WTC11 (cell line): ENCODE measurements around the gene MCUB. TPM values are rescaled to one million over a fixed set of nuclear protein-coding genes. Genes with fewer than 3 reads are reported as not detected.
A peak's percentile ranks its signal among the peaks of the same experiment; 100 is the strongest.

Source experiments
- ATAC-seq: fragments of 200-7000 bp; cut with Tn5 transposase; 2 replicates; pipeline ENCODE4 v1.10.0; 2021; ENCODE audit warnings: mild to moderate bottlenecking, moderate library complexity
- CTCF ChIA-PET: fragments of 300-600 bp; sonication (Branson Sonifier 250); formaldehyde crosslinking; loops from one replicate; lab custom pipeline; 2021; ENCODE audit warnings: antibody characterized with exemption; lab: Charles Lee
- POLR2A ChIA-PET: fragments of 350-600 bp; sonication (Branson Sonifier 250); formaldehyde crosslinking; loops from one replicate; lab custom pipeline; 2021; ENCODE audit warnings: antibody characterized with exemption; lab: Charles Lee
- DNase-seq: peaks from one replicate; pipeline ENCODE4 v3.0.0; 2021; ENCODE audit warnings: low spot score
- H3K27ac Mint-ChIP-seq: 2 replicates; pipeline ENCODE4 v1.8.0; 2021; ENCODE audit warnings: mixed read lengths
- H3K27me3 Mint-ChIP-seq: 2 replicates; pipeline ENCODE4 v1.8.0; 2021; ENCODE audit warnings: low read depth, mild to moderate bottlenecking, moderate library complexity, mixed read lengths
- H3K36me3 Mint-ChIP-seq: 2 replicates; pipeline ENCODE4 v1.8.0; 2021; ENCODE audit warnings: mixed read lengths
- H3K4me1 Mint-ChIP-seq: 2 replicates; pipeline ENCODE4 v1.8.0; 2022; ENCODE audit warnings: mixed read lengths
- H3K4me3 Mint-ChIP-seq: 2 replicates; pipeline ENCODE4 v1.8.0; 2021; ENCODE audit warnings: mild to moderate bottlenecking, moderate library complexity, mixed read lengths
- H3K9me3 Mint-ChIP-seq: 2 replicates; pipeline ENCODE4 v1.8.0; 2021; ENCODE audit warnings: mixed read lengths
- CDX4 ChIP-seq: fragments of 250-450 bp; sonication (Bioruptor Pico); IDR thresholded peaks from 2 replicates; pipeline ENCODE4 v1.9.0; 2021; ENCODE audit warnings: moderate library complexity, mild to moderate bottlenecking, inconsistent platforms, borderline replicate concordance
- ELF4 ChIP-seq: sonication (generic); formaldehyde crosslinking; IDR thresholded peaks from 2 replicates; pipeline ENCODE4 v1.8.1; 2022; ENCODE audit warnings: low read depth, mild to moderate bottlenecking, moderate library complexity, missing genetic modification reagents
- EMX1 ChIP-seq: fragments of 250-450 bp; sonication (Bioruptor Pico); IDR thresholded peaks from 2 replicates; pipeline ENCODE4 v1.8.0; 2021; ENCODE audit warnings: mild to moderate bottlenecking
- FOXJ3 ChIP-seq: sonication (generic); formaldehyde crosslinking; IDR thresholded peaks from 2 replicates; pipeline ENCODE4 v1.9.0; 2021; ENCODE audit warnings: missing genetic modification reagents, mild to moderate bottlenecking, borderline replicate concordance
- FOXK1 ChIP-seq: sonication (generic); formaldehyde crosslinking; IDR thresholded peaks from 2 replicates; pipeline ENCODE4 v1.8.0; 2022; ENCODE audit warnings: mild to moderate bottlenecking, moderate library complexity, missing genetic modification reagents
- HMGA2 ChIP-seq: fragments of 250-450 bp; sonication (Bioruptor Pico); IDR thresholded peaks from 2 replicates; pipeline ENCODE4 v1.4.0; 2021; ENCODE audit warnings: mild to moderate bottlenecking, moderate library complexity
- IRF1 ChIP-seq: sonication (generic); formaldehyde crosslinking; IDR thresholded peaks from 2 replicates; pipeline ENCODE4 v1.8.0; 2023; ENCODE audit warnings: missing genetic modification reagents
- MAX ChIP-seq: sonication (generic); formaldehyde crosslinking; IDR thresholded peaks from 2 replicates; pipeline ENCODE4 v1.8.0; 2022; ENCODE audit warnings: mild to moderate bottlenecking, missing genetic modification reagents
- NFYB ChIP-seq: sonication (generic); formaldehyde crosslinking; conservative IDR thresholded peaks from 2 replicates; pipeline ENCODE4 v1.8.0; 2022; ENCODE audit warnings: low read depth, missing genetic modification reagents
- PRRX2 ChIP-seq: fragments of 250-450 bp; sonication (Bioruptor Pico); IDR thresholded peaks from 2 replicates; pipeline ENCODE4 v1.8.0; 2021; ENCODE audit warnings: mild to moderate bottlenecking
- RELA ChIP-seq: sonication (generic); formaldehyde crosslinking; IDR thresholded peaks from 2 replicates; pipeline ENCODE4 v1.8.1; 2022; ENCODE audit warnings: missing genetic modification reagents, mild to moderate bottlenecking, borderline replicate concordance
- SP1 ChIP-seq: sonication (generic); formaldehyde crosslinking; conservative IDR thresholded peaks from 2 replicates; pipeline ENCODE4 v1.8.1; 2022; ENCODE audit warnings: missing genetic modification reagents
- TP53 ChIP-seq: sonication (generic); formaldehyde crosslinking; IDR thresholded peaks from 2 replicates; pipeline ENCODE4 v1.8.1; 2023; ENCODE audit warnings: mild to moderate bottlenecking, missing genetic modification reagents
- USF1 ChIP-seq: sonication (generic); formaldehyde crosslinking; IDR thresholded peaks from 2 replicates; pipeline ENCODE4 v1.8.0; 2022; ENCODE audit warnings: mild to moderate bottlenecking, missing genetic modification reagents
- ZNF219 ChIP-seq: sonication (generic); formaldehyde crosslinking; IDR thresholded peaks from 2 replicates; pipeline ENCODE4 v1.8.0; 2023; ENCODE audit warnings: missing genetic modification reagents, mild to moderate bottlenecking, borderline replicate concordance
- ZNF232 ChIP-seq: sonication (generic); formaldehyde crosslinking; IDR thresholded peaks from 2 replicates; pipeline ENCODE4 v1.8.0; 2022; ENCODE audit warnings: mild to moderate bottlenecking, missing genetic modification reagents
- ZNF317 ChIP-seq: sonication (generic); formaldehyde crosslinking; IDR thresholded peaks from 2 replicates; pipeline ENCODE4 v1.8.1; 2023; ENCODE audit warnings: low read depth, mild to moderate bottlenecking, moderate library complexity, missing genetic modification reagents, borderline replicate concordance
- ZNF416 ChIP-seq: fragments of 250-450 bp; sonication (Bioruptor Pico); IDR thresholded peaks from 2 replicates; pipeline ENCODE4 v1.9.0; 2021; ENCODE audit warnings: mild to moderate bottlenecking, inconsistent platforms
- ZNF532 ChIP-seq: fragments of 250-450 bp; sonication (Bioruptor Pico); IDR thresholded peaks from 2 replicates; pipeline ENCODE4 v1.9.0; 2021; ENCODE audit warnings: mild to moderate bottlenecking, borderline replicate concordance
- total RNA-seq: library from RNA; stranded (reverse); gene quantifications from 3 replicates; pipeline ENCODE4 v1.2.3, GENCODE V29; 2021

MCUB gene
- total RNA-seq, 1 experiment from 2014 or later: 26.8 TPM

GRCh38 chr4:109560687-109561461 is 828 bp downstream of the MCUB start:
- peak overlapping the region; percentile 35 for H3K27ac Mint-ChIP-seq
- peak; percentile 33 for ATAC-seq
- peaks cover 6% of the 10 kb centered on the region for H3K27me3 Mint-ChIP-seq
- TF ChIP-seq TP53 (CRISPR knock-in tag) (no peak), ZNF532 (CRISPR knock-in tag) (no peak), ZNF416 (CRISPR knock-in tag) (no peak), FOXJ3 (CRISPR knock-in tag) (no peak), ZNF232 (CRISPR knock-in tag) (no peak), EMX1 (no peak), PRRX2 (CRISPR knock-in tag) (no peak)
- TF ChIP-seq, all 79 proteins: peak for 0
- peak overlapping the region; percentile 80 for H3K4me3 Mint-ChIP-seq
- peaks cover 6% of the 10 kb centered on the region; the same call in 1 of the 2 replicates for H3K36me3 Mint-ChIP-seq
- peaks cover 26% of the 10 kb centered on the region for H3K4me1 Mint-ChIP-seq
- POLR2A ChIA-PET: interaction anchor here (0.6 to 1.4 kb wide), 6 partner anchors 69 to 330 kb away, joined by 3 to 5 read pairs (median 3); partner anchors contain the start of gene CASP6
- no peak for DNase-seq
- peaks cover 8% of the 10 kb centered on the region for H3K9me3 Mint-ChIP-seq
- CTCF ChIA-PET: interaction anchor here (0.9 to 1.0 kb wide), 2 partner anchors 14 to 128 kb away, joined by 3 to 6 read pairs; partner anchors contain the start of gene SEC24B

- H3K4me1 Mint-ChIP-seq: peaks cover 26% of the 10 kb centered on the region
- ChIA-PET CTCF (interaction anchor here (0.8 to 1.1 kb wide), 3 partner anchors 12 to 141 kb away, joined by 3 to 7 read pairs (median 3); partner anchors contain the start of gene CASP6), POLR2A (no interaction called here)
- DNase-seq: no peak
- no peak overlapping the region for H3K4me3 Mint-ChIP-seq
- H3K27ac Mint-ChIP-seq: no peak overlapping the region
- H3K36me3 Mint-ChIP-seq: peaks cover 3% of the 10 kb centered on the region; the same call in 1 of the 2 replicates
- peaks cover 4% of the 10 kb centered on the region for H3K9me3 Mint-ChIP-seq
- H3K27me3 Mint-ChIP-seq: peaks cover 6% of the 10 kb centered on the region
- no peak for ATAC-seq
- TF ChIP-seq ZNF232 (CRISPR knock-in tag): no peak
- TF ChIP-seq NFYB (CRISPR knock-in tag): no peak
- no peak for TF ChIP-seq CDX4
- TF ChIP-seq ZNF317: no peak
- no peak for TF ChIP-seq MAX (CRISPR knock-in tag)
- TF ChIP-seq USF1: no peak
- no peak for TF ChIP-seq IRF1 (CRISPR knock-in tag)
- no peak for TF ChIP-seq RELA (CRISPR knock-in tag)
- no peak for TF ChIP-seq SP1 (CRISPR knock-in tag)
- no peak for TF ChIP-seq FOXK1 (CRISPR knock-in tag)
- no peak for TF ChIP-seq HMGA2 (CRISPR knock-in tag)
- no peak for TF ChIP-seq PRRX2 (CRISPR knock-in tag)
- TF ChIP-seq ZNF219 (CRISPR knock-in tag): no peak
- no peak for TF ChIP-seq ELF4 (CRISPR knock-in tag)
These were observed 2.6 kb downstream of the MCUB start for GRCh38 chr4:109562457-109563239.
